ENCODE data around the gene KRTAP5-3. TPM values are rescaled to one million over a fixed set of nuclear protein-coding genes. Genes with fewer than 3 reads are reported as not detected.
"Not testable (repeated sequence)": the region's sequence is repeated elsewhere in the genome, so short reads cannot be mapped to it uniquely, and the experiment has no call there.

KRTAP5-3 gene
- total RNA-seq, 1 experiment from 2014 or later, result not detected

- Histone ChIP-seq H3K56ac (ENCODE audit: insufficient read length, low read depth, low read length) (no peak overlapping the region), H3K79me2 (ENCODE audit: insufficient read depth, low read length) (no peaks in the 10 kb centered on the region), H3K18ac (ENCODE audit: insufficient read length, low read depth, low read length) (no peak overlapping the region), H2BK120ac (ENCODE audit: low read depth, low read length, poor library complexity, severe bottlenecking) (no peak overlapping the region), H3K4ac (ENCODE audit: low read depth, low read length) (no peak overlapping the region), H2AFZ (ENCODE audit: low read length) (no peak overlapping the region), H3K4me2 (ENCODE audit: insufficient read depth, insufficient read length, low read length) (no peak overlapping the region), H2BK15ac (ENCODE audit: low read depth, low read length) (no peak overlapping the region), H4K8ac (replicated peaks; ENCODE audit: insufficient read length, low read depth, low read length) (no peak overlapping the region), H2BK12ac (ENCODE audit: insufficient read length, low read depth, low read length) (no peak overlapping the region), H4K20me1 (ENCODE audit: control insufficient read depth, insufficient read depth, insufficient read length) (no peaks in the 10 kb centered on the region), H3K9me3 (ENCODE audit: control insufficient read depth, low read depth, low read length) (no peaks in the 10 kb centered on the region), H3K27ac (ENCODE audit: insufficient read length, low read depth, low read length) (no peak overlapping the region), H2AK5ac (ENCODE audit: insufficient read length, low read length) (no peak overlapping the region), H3K23me2 (ENCODE audit: insufficient read length, low read depth, low read length, poor library complexity, severe bottlenecking) (no peaks in the 10 kb centered on the region), H3K79me1 (ENCODE audit: insufficient read depth, low read depth, low read length, poor library complexity, severe bottlenecking) (no peaks in the 10 kb centered on the region), H4K91ac (ENCODE audit: insufficient read length, low read depth, low read length) (no peak overlapping the region), H4K5ac (ENCODE audit: insufficient read length, low read depth, low read length) (no peak overlapping the region), H2BK20ac (ENCODE audit: low read depth, low read length, poor library complexity, severe bottlenecking) (no peak overlapping the region), H3K27me3 (ENCODE audit: insufficient read depth, low read length) (no peaks in the 10 kb centered on the region), H3K23ac (ENCODE audit: insufficient read length, low read depth, low read length) (no peak overlapping the region), H2BK5ac (ENCODE audit: insufficient read length, low read length) (no peak overlapping the region), H3K14ac (ENCODE audit: insufficient read depth, low read length) (no peak overlapping the region; the same call in 1 of the 2 replicates), H3K9ac (ENCODE audit: extremely low read depth, insufficient read length, low read length) (no peak overlapping the region), H3K4me1 (ENCODE audit: insufficient read depth, low read length) (no peaks in the 10 kb centered on the region; the same call in 1 of the 2 replicates), H3T11ph (ENCODE audit: low read length) (no peak overlapping the region)
- H3K27ac Mint-ChIP-seq, result no peak overlapping the region
- DNase-seq, result no peak
- no CpG with 5 or more reads among the region's 6 CpGs for WGBS (ENCODE audit: extremely low coverage, insufficient read length, low lambda C conversion rate)
- no peaks in the 10 kb centered on the region for H3K36me3 Mint-ChIP-seq (ENCODE audit: insufficient read depth in 1 of 3, low read depth in 3 of 3)
- H3K4me3 Mint-ChIP-seq, result no peak overlapping the region
- TF ChIP-seq CTCF (conservative IDR thresholded peaks at IDR 0.05), result no peak
- peaks cover 2 to 4% of the 10 kb centered on the region in 2 experiments; a peak in 1 of 4 replicates for H3K4me1 Mint-ChIP-seq
- peaks cover 63% of the 10 kb centered on the region for H3K27me3 Mint-ChIP-seq (ENCODE audit: low read depth)
- peaks cover 0 to 2% of the 10 kb centered on the region in 2 experiments; a peak in 1 of 5 replicates for H3K9me3 Mint-ChIP-seq
Observed at GRCh38 chr11:1589996-1590395, 18.3 kb downstream of the KRTAP5-3 start.

- not testable (repeated sequence) for H3K36me3 Mint-ChIP-seq (ENCODE audit: insufficient read depth in 1 of 3, low read depth in 3 of 3); H3K4me1 Mint-ChIP-seq; H3K9me3 ChIP-seq (ENCODE audit: control insufficient read depth, low read depth, low read length); H3K18ac ChIP-seq (ENCODE audit: insufficient read length, low read depth, low read length); H2BK5ac ChIP-seq (ENCODE audit: insufficient read length, low read length); H2BK120ac ChIP-seq (ENCODE audit: low read depth, low read length, poor library complexity, severe bottlenecking); H3K56ac ChIP-seq (ENCODE audit: insufficient read length, low read depth, low read length); H3K4me1 ChIP-seq (ENCODE audit: insufficient read depth, low read length); H3K79me1 ChIP-seq (ENCODE audit: insufficient read depth, low read depth, low read length, poor library complexity, severe bottlenecking); DNase-seq; H3K27ac Mint-ChIP-seq; H3K23ac ChIP-seq (ENCODE audit: insufficient read length, low read depth, low read length); H3K79me2 ChIP-seq (ENCODE audit: insufficient read depth, low read length); H3K9me3 Mint-ChIP-seq; H3T11ph ChIP-seq (ENCODE audit: low read length); H3K4ac ChIP-seq (ENCODE audit: low read depth, low read length); H3K14ac ChIP-seq (ENCODE audit: insufficient read depth, low read length); H2BK20ac ChIP-seq (ENCODE audit: low read depth, low read length, poor library complexity, severe bottlenecking); H4K91ac ChIP-seq (ENCODE audit: insufficient read length, low read depth, low read length); H4K8ac ChIP-seq (replicated peaks; ENCODE audit: insufficient read length, low read depth, low read length); H2BK12ac ChIP-seq (ENCODE audit: insufficient read length, low read depth, low read length); H3K4me2 ChIP-seq (ENCODE audit: insufficient read depth, insufficient read length, low read length); H2BK15ac ChIP-seq (ENCODE audit: low read depth, low read length); H4K20me1 ChIP-seq (ENCODE audit: control insufficient read depth, insufficient read depth, insufficient read length); H4K5ac ChIP-seq (ENCODE audit: insufficient read length, low read depth, low read length); H2AFZ ChIP-seq (ENCODE audit: low read length); H3K4me3 Mint-ChIP-seq; H2AK5ac ChIP-seq (ENCODE audit: insufficient read length, low read length); H3K27me3 ChIP-seq (ENCODE audit: insufficient read depth, low read length); H3K23me2 ChIP-seq (ENCODE audit: insufficient read length, low read depth, low read length, poor library complexity, severe bottlenecking); H3K27ac ChIP-seq (ENCODE audit: insufficient read length, low read depth, low read length); H3K9ac ChIP-seq (ENCODE audit: extremely low read depth, insufficient read length, low read length)
- WGBS (ENCODE audit: extremely low coverage, insufficient read length, low lambda C conversion rate), result no CpG with 5 or more reads among the region's 10 CpGs
- H3K27me3 Mint-ChIP-seq (ENCODE audit: low read depth), result peaks cover 60% of the 10 kb centered on the region
Observed at GRCh38 chr11:1589191-1589963, 18.9 kb downstream of the KRTAP5-3 start.
